ENCODE results near the gene KDM7A.

KDM7A gene

DNA sequence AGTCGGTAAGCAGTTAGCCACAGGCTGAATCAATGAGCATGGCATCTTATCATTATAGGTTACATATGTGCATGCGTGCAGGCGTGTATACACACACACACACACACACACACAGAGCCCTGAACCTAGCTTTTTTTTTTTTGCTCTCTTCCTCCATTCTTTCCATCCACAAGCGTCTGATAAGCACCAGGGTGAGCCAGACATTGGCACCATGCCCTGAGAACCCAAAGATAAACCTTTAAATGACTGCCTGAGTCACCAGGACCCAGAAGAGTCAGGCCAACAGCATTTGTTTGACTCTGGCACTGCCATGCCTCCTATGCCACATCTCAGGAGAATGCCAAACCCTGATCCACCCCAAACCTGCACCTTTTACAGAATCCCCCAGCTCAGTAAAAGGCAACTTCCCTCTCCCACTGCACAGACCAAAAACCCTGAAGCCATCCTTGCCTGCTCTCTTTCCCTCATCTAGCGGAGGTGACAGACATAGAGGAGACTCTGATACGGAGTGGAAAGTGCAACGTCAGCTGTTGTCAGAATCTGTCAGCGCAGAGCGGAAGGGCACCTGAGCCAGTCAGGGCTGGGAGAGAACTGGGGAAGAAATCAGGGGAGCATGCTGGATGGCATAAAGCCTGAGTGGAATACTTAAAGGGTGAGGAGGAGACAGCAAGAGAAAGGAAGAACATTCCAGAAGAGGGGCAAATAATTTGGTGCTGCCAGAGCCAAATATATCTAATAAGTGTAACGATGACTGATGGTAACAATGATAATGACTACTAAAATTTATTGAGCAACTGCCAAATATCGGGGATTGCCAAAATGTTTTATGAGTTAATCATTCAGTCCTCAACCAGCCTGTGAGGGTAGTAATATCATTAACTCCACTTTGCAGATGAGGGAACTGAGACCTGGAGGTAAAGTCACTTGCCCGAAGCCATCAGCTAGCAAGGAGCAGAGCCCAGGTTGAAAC lies 117.2 kb downstream of the KDM7A start:
- DNase-seq (no peak), ATAC-seq (ENCODE audit: insufficient read depth, low read depth) (no peak)
- Histone ChIP-seq H3K4me3 (ENCODE audit: low read depth in 1 of 2, low read length in 2 of 2) (0 out of 4 replicates have a peak overlapping the region, but pooled peaks of 1 of the 2 experiments have one; percentile 93), H3K36me3 (ENCODE audit: insufficient read depth, low read length) (peaks cover 32% of the 10 kb centered on the region), H4K20me1 (ENCODE audit: insufficient read depth, low read length) (peaks cover 29% of the 10 kb centered on the region), H3K27me3 (ENCODE audit: insufficient read depth, low read length, poor library complexity) (no peaks in the 10 kb centered on the region), H2AFZ (ENCODE audit: low read depth, low read length) (no peak overlapping the region), H3K79me2 (ENCODE audit: insufficient read depth, low read length) (peaks cover 57% of the 10 kb centered on the region), H3K4me2 (ENCODE audit: insufficient read depth, low read length) (peak overlapping the region; percentile 93; the same call in 1 of the 2 replicates), H3K4me1 (ENCODE audit: insufficient read depth, low read length) (peaks cover 51% of the 10 kb centered on the region), H3K27ac (ENCODE audit: low read length) (no peak overlapping the region), H3K9ac (ENCODE audit: low read depth, low read length) (no peak overlapping the region), H3K9me3 (ENCODE audit: insufficient read depth, low read length, severe bottlenecking) (no peaks in the 10 kb centered on the region)
- TF ChIP-seq EZH2 (IDR thresholded peaks at IDR 0.05; ENCODE audit: borderline replicate concordance, low read depth, low read length, severe bottlenecking): no peak
- TF ChIP-seq, protein P1, sequence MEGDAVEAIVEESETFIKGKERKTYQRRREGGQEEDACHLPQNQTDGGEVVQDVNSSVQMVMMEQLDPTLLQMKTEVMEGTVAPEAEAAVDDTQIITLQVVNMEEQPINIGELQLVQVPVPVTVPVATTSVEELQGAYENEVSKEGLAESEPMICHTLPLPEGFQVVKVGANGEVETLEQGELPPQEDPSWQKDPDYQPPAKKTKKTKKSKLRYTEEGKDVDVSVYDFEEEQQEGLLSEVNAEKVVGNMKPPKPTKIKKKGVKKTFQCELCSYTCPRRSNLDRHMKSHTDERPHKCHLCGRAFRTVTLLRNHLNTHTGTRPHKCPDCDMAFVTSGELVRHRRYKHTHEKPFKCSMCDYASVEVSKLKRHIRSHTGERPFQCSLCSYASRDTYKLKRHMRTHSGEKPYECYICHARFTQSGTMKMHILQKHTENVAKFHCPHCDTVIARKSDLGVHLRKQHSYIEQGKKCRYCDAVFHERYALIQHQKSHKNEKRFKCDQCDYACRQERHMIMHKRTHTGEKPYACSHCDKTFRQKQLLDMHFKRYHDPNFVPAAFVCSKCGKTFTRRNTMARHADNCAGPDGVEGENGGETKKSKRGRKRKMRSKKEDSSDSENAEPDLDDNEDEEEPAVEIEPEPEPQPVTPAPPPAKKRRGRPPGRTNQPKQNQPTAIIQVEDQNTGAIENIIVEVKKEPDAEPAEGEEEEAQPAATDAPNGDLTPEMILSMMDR (IDR thresholded peaks at IDR 0.05; ENCODE audit: borderline replicate concordance, extremely low read depth, low read length, poor library complexity, severe bottlenecking): no peak

DNA sequence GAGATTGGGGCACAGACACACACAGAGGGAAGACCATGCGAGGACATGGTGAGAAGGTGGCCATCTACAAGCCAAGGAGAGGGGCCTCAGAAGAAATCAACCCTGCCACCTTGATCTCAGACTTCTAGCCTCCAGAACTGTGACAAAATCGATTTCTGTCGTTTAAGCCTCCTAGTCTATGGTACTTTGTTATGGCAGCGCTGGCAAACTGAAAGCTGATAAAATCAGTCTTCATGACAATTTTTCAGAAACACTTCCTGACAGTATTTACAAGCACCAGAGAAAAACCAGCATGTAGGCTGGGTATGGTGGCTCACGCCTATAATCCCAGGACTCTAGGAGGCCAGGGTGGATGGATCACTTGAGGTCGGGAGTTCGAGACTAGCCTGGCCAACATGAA lies 118.3 kb downstream of the KDM7A start:
- no peak overlapping the region for H3K4me3 ChIP-seq (ENCODE audit: low read depth in 1 of 2, low read length in 2 of 2)
- no peaks in the 10 kb centered on the region for H3K9me3 ChIP-seq (ENCODE audit: insufficient read depth, low read length, severe bottlenecking)

DNA sequence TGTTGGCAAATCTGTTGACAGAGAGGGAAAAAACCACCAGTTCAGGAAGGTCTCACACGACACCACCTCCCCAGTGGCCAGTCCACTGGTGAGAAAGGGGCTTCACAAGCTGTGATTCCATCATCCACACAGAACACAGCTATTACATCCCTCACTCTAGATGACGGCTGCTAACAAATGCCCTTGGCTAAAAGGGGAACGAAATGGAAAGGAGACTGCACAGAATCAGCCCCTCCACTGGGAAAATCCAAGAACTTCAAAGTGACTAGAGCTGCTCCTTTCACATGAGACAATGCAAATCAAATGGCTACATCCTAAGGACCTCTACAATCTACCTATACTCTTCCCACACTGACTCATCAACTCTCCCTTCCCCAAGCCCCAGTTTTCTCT lies 119.6 kb downstream of the KDM7A start:
- TF ChIP-seq EZH2 (IDR thresholded peaks at IDR 0.05; ENCODE audit: borderline replicate concordance, low read depth, low read length, severe bottlenecking): no peak
- TF ChIP-seq, protein P1 (IDR thresholded peaks at IDR 0.05; ENCODE audit: borderline replicate concordance, extremely low read depth, low read length, poor library complexity, severe bottlenecking): no peak
- no peak for DNase-seq
- Histone ChIP-seq H3K27ac (ENCODE audit: low read length) (no peak overlapping the region), H2AFZ (ENCODE audit: low read depth, low read length) (no peak overlapping the region), H3K9me3 (ENCODE audit: insufficient read depth, low read length, severe bottlenecking) (no peaks in the 10 kb centered on the region), H3K36me3 (ENCODE audit: insufficient read depth, low read length) (peaks cover 53% of the 10 kb centered on the region), H3K79me2 (ENCODE audit: insufficient read depth, low read length) (peaks cover 49% of the 10 kb centered on the region), H4K20me1 (ENCODE audit: insufficient read depth, low read length) (peaks cover 29% of the 10 kb centered on the region), H3K4me1 (ENCODE audit: insufficient read depth, low read length) (peaks cover 42% of the 10 kb centered on the region), H3K4me3 (ENCODE audit: low read depth in 1 of 2, low read length in 2 of 2) (no peak overlapping the region), H3K27me3 (ENCODE audit: insufficient read depth, low read length, poor library complexity) (no peaks in the 10 kb centered on the region), H3K9ac (ENCODE audit: low read depth, low read length) (no peak overlapping the region), H3K4me2 (ENCODE audit: insufficient read depth, low read length) (no peak overlapping the region)
- ATAC-seq (ENCODE audit: insufficient read depth, low read depth): no peak

More for the DNA sequence above, 118.3 kb downstream of the KDM7A start:
- H2AFZ ChIP-seq (ENCODE audit: low read depth, low read length): no peak overlapping the region
- peaks cover 29% of the 10 kb centered on the region for H4K20me1 ChIP-seq (ENCODE audit: insufficient read depth, low read length)
- ATAC-seq (ENCODE audit: insufficient read depth, low read depth): no peak
- TF ChIP-seq, protein P1 (IDR thresholded peaks at IDR 0.05; ENCODE audit: borderline replicate concordance, extremely low read depth, low read length, poor library complexity, severe bottlenecking): no peak
- TF ChIP-seq EZH2 (IDR thresholded peaks at IDR 0.05; ENCODE audit: borderline replicate concordance, low read depth, low read length, severe bottlenecking): no peak
- H3K79me2 ChIP-seq (ENCODE audit: insufficient read depth, low read length): peaks cover 57% of the 10 kb centered on the region
- no peak for DNase-seq
- no peaks in the 10 kb centered on the region for H3K27me3 ChIP-seq (ENCODE audit: insufficient read depth, low read length, poor library complexity)
- H3K4me2 ChIP-seq (ENCODE audit: insufficient read depth, low read length): no peak overlapping the region
- no peak overlapping the region for H3K27ac ChIP-seq (ENCODE audit: low read length)
- H3K9ac ChIP-seq (ENCODE audit: low read depth, low read length): no peak overlapping the region
- peaks cover 49% of the 10 kb centered on the region for H3K4me1 ChIP-seq (ENCODE audit: insufficient read depth, low read length)
- H3K36me3 ChIP-seq (ENCODE audit: insufficient read depth, low read length): peaks cover 42% of the 10 kb centered on the region

Data from DND-41 (cell line).